Superior temporal gyrus (tissue), 1 donor: ENCODE measurements around the gene LBP.
"Not testable (repeated sequence)": the region's sequence is repeated elsewhere in the genome, so short reads cannot be mapped to it uniquely, and the experiment has no call there.

Source experiments
- DNase-seq: peaks from one replicate; pipeline ENCODE4 v3.0.0-alpha.2; 2016; ENCODE audit errors: extremely low spot score

Gene LBP

GRCh38 chr20:38350879-38351775, 4.8 kb downstream of the LBP start:
- DNase-seq: no peak

DNA sequence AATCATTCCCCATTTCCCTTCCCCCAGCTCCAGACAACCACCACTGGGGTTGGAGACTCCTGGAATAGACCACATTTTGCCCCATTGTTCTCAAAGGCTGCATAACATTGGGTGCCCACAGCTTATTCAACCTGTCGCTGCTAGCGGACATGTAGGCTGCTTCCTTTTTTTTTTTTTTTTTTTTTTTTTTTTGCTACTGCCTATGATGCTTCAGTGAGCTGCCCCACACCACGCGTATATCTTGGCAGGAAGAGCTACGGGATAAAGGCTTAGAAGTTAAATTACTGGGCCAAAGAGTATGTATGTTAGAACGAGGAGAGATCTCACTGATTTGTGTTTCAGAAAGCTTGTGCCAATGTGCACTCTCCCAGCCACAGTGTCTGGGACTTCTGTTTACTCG, 7.0 kb downstream of the LBP start:
- DNase-seq: no peak

DNA sequence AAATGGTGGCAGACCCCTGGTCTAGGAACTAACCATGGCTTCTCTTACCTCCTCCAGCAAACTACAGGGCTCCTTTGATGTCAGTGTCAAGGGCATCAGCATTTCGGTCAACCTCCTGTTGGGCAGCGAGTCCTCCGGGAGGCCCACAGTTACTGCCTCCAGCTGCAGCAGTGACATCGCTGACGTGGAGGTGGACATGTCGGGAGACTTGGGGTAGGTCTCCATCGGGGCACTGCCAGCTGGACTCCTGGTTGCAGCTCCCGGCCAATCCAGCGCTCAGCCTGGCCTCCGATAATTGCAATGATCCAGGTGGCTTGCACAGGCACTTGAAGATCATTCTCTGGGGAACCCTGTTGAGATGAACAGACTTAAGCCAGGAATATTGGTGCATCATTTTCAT, 7.9 kb downstream of the LBP start:
- no peak for DNase-seq

DNA sequence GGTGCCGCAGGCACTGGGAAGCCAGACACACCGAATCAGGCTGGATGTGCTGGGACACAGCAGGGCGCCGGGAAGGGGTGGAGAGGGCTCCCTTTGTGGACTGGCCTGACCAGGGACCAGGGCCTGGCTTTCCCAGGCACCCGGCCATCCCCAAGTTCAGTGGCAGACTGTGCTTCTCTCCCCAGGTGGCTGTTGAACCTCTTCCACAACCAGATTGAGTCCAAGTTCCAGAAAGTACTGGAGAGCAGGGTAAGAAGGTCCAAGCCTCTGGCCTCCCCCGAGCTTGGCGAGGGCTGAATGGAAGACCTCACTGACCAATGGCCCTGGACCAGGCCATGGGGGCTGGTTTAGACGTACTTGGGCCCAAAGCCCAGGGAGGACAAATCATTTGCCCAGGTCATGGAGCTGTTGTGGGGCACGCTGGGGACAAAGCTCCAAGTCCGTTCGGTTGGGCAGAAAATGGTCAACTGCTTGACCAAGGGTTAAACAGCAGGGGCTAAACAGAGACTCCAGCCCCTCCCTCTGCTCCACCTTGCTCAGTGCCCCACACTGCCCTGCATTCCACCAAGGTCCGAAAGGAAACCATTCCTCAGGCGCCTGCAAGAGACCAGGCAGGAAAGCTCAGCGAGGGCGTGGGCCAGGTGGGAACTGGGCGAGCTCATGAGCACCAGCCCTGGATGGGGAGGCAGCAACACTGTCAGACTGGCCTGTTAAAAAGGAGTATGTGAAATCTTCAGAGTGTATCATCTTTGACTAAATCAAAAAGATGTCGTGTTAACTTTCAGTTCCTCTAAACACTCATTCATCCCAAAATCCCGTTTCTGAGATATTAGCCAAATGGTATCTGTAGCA, 9.1 kb downstream of the LBP start:
- DNase-seq: no peak

DNA sequence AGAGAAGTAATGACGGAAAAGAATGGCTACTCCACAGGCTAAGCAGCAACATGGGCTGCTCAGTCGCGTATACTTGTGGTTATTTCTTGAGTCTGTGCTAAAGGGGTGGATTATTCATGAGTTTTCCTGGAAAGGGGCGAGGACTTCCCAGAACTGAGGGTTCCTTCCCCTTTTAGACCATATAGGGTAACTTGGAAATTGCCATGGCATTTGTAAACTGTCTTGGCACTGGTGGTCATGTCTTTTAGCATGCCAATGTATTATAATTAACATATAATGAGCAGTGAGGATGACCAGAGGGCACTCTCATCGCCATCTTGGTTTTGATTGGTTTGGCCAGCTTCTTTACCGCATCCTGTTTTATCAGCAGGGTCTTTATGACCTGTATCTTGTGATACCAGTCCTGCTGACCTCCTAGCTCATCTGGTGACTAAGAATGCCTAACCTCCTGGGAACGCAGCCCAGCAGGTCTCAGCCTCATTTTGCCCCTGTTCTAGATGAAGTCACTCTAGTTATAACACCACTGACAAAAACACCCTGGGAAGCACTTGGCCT, 11.4 kb downstream of the LBP start:
- no peak for DNase-seq

DNA sequence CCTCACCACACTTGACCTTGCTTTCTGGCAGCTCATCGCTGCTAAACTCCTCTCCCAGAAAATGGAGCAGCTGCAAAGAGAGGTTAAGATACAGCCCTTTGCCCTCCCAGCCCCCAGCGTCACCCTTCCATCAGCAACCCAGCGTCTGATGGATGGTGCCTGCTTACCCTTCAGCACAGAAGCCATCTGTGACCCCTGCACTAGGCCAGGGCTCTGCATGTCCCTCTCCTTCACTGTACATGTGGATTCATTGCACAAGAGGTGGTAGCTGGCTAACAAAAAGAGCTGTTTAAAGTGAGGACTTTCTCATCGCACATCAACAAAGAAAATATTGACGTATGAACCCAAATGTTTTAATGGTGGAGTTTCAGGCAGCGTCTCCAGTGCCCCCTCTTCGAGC, 12.3 kb downstream of the LBP start:
- no peak for DNase-seq

- DNase-seq: no peak
Observed at GRCh38 chr20:38363004-38363747, 16.9 kb downstream of the LBP start.

DNA sequence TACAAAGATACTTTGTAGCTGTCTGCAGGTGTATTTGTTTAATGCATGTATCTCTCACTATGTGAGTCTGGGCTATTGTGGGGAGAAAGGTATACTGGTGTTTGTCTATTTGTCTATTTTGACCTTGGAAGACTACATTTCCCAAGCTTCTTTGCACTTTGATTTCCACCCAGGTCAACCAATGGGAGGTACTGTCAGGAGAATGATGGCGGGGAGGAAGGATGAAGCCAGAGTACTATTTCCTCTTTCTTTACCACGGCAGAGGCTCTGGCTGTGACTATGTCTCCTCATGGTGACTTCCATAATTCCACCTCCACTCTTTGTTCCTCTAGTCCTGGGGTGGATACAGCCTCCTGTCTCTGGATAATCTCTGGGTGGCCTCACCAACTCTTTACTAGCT, 23.1 kb downstream of the LBP start:
- DNase-seq: no peak

GRCh38 chr20:38372806-38373205, 26.5 kb downstream of the LBP start:
- no peak for DNase-seq

DNA sequence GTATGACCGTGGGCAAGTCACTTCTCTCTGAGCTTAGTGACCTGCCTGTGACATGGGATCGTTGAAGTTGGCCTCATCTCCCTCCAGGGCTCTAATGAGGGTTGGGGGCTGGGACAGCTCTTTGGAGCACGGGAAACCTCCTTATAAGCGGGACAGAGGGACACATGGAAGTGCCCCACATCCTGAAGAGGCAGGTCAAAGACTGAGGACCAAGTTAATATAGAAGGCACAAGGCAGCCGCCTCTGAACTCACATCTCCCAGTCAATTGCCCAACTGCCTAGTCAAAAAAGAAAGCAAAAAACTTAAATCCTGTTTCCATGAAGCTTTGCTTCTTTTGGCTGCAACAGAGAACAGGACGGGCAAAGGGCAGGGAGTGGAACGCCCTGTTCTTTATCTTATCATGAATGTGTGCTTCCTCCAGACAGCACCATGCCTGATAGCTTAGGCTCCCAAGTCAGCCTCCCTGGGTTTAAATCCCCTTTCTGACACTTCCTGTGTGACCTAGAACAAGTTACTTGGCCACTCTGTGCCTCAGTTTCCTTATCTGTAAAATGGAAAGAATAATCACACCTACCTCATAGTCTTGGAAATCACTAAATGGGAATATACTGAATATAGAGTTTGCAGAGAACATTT, 27.1 kb downstream of the LBP start:
- DNase-seq: no peak

GRCh38 chr20:38373898-38374297, 27.6 kb downstream of the LBP start:
- DNase-seq: no peak

GRCh38 chr20:38377039-38377685, 30.9 kb downstream of the LBP start:
- no peak for DNase-seq

DNA sequence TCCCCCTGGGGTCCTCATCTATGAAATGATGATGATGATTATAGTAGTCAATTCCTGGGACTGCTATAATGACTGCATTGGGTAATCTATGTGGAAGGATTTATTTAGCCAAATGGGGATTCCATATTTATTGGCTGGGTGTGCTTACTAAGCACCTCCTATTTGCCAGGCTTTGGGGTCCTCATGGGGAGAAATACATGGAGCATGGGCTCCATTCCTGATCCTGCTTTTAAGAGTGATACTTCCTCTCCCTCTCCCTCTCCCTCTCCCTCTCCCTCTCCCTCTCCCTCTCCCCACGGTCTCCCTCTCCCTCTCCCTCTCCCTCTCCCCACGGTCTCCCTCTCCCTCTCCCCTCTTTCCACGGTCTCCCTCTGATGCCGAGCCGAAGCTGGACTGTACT, 31.6 kb downstream of the LBP start:
- DNase-seq: not testable (repeated sequence)

GRCh38 chr20:38383147-38383546, 36.9 kb downstream of the LBP start:
- no peak for DNase-seq

GRCh38 chr20:38386004-38386403, 39.7 kb downstream of the LBP start:
- no peak for DNase-seq

GRCh38 chr20:38386851-38387250, 40.6 kb downstream of the LBP start:
- no peak for DNase-seq

DNA sequence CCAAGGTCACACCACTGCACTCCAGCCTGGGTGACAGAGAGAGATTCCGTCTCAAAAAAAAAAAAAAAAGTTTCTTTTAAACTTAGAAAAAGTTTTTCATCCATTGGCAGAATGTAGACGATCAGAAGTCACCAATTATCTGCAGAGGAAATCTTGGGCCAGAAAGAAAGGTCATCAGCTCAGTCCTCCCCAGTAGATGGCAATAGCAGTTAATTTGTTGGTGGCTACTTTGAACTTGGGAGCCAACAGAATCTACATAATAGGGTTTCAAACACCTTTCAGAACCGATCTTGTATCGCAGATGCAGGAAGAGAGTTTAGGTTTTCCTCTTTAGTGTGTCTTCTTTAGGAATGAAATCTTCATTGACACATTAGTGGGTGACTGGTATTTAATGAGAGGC, 41.7 kb downstream of the LBP start:
- DNase-seq: peak; percentile 38

DNA sequence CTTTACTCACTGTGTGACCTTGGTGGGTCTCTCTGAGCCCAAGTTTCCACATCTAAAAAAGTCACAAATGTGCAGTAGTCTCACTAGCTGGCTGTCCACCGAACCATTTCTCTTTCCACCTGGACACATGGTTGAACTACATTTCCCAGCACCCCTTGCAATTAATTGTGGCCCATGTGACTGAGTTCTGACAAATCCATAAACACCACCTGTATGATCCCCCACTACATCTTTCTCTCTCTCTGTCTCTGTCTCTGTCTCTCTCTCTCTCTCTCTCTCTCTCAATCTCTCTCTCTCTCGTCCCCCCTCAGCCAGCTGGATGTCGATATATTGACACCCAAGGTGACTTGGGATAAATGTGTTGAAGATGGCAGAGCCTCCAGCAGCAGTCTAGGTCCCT, 46.1 kb downstream of the LBP start:
- no peak for DNase-seq

DNA sequence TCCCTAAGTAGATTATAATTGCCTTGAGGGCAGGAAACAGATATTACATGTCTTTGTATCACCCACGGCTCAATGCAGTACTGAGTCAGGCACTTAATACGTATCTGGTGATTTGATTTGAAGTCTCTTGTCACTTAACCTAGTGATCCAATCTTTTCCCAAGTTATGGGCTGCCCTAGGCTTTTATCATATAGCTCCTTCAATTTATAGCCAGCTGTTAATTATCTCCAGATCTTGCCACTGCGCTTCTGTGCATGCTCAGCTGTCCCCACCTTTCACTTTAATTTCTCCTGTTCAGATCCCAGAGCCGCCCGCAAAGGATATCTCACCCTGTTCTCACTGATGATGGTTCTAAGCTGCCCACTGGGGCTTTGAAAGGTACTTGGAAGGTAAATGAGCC, 47.0 kb downstream of the LBP start:
- DNase-seq: no peak

DNA sequence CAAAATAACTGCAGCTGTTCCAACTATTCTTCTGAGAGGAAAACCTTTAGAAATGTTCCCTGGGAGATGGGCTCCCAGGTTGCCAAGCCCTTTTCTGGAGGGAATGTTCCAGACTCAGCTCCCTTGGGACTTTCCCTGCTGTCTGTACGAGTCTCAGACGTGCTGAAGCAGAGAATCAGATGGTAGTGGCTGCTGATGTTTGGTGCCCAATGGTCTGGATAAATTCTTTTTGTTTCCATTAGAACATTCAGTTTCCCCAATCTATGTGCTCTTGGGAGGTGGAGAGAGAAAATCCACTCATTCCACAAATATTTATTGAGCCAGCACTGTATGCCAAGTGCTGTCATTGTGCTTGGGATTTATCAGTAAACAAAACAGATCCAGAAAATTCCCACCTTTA, 48.9 kb downstream of the LBP start:
- DNase-seq: no peak
